Measurements from ENCODE around the gene GNRH2.
"Not testable (repeated sequence)": the region's sequence is repeated elsewhere in the genome, so short reads cannot be mapped to it uniquely, and the experiment has no call there.

GNRH2 gene

DNA sequence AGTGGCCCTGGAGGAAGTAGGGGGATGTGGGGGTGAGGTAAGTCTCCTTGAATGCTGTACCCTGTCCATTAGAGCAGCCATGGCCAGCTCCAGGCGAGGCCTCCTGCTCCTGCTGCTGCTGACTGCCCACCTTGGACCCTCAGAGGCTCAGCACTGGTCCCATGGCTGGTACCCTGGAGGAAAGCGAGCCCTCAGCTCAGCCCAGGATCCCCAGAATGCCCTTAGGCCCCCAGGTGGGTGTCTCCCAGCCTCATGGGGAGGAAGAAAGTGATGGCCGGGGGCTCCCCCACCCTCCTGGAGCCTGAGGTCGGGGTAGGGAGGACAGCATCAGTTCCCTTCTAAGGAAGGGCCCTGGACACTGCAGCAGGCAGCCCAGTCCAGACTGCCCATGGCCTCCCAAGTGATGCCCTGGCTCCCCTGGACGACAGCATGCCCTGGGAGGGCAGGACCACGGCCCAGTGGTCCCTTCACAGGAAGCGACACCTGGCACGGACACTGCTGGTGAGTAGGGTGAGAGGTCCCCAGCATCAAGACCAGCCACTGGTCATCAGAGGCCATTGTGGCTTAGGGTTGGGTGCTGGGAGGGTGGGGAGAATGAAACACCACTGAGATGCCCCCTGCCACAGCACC lies 1.0 kb downstream of the GNRH2 start:
- DNase-seq = no peak

DNA sequence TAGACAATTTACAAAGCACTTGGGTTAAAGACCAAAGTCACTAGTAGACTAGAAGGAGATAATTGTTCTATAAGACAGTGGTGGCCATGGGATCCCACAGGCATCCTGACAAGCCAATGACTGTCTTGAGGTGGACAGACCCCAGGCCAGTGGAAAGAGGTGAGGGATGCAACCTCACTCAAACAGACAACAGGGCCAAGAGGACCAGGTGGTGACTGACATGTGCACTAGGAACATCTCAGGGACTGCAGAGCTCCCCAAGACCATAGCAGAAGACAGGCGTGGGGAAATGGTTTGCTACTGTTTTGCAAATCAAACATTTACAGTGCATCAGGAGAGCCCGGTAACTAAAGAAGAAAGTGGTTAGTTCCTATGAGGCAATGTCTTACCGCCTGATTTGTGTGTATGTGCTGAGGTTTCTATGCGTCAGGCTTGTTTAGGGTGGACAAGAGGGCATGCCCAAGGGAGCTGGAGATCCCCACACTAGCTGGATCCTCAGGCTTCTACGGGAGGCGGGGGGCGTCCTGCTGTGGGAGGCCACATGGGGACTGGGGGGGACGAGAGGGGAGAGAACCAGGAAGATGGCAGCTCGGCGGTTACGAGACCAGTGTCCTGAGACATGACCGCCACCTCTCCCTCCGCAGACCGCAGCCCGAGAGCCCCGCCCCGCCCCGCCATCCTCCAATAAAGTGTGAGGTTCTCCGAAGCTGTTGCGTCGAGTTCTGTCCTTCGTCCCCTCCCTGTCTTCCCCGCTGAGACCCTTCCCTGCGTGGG lies 1.8 kb downstream of the GNRH2 start:
- DNase-seq = no peak

DNA sequence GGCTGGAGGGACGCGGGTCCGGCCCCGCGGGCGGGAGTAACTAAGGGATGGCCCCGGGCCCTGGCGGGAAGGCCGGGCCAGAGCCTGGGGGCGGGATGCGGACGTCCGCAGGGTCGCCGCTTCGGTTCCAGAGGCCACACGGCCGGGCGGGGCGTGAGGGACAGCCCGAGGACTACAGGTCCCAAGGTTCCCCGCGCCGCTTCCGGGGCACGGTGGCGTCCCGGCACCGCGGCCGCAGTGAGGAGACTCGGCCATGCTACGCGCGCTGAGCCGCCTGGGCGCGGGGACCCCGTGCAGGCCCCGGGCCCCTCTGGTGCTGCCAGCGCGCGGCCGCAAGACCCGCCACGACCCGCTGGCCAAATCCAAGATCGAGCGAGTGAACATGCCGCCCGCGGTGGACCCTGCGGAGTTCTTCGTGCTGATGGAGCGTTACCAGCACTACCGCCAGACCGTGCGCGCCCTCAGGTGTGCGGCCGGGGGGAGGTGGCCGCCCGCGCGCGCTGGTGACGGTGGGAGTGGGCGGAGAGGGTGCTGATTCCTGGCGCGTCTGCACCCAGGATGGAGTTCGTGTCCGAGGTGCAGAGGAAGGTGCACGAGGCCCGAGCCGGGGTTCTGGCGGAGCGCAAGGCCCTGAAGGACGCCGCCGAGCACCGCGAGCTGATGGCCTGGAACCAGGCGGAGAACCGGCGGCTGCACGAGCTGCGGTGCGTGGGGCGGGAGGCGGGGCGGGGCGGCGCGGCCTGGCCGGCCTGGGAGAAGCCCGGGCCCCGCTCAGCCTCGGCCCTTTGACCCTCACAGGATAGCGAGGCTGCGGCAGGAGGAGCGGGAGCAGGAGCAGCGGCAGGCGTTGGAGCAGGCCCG lies 2.6 kb downstream of the GNRH2 start, which contains the start of gene MRPS26:
TSS of gene MRPS26 (plus strand) at position 237 of the 861 bp plus-strand sequence. CDS start at position 254, 17 bp downstream.
- peak; percentile 96 for DNase-seq

DNA sequence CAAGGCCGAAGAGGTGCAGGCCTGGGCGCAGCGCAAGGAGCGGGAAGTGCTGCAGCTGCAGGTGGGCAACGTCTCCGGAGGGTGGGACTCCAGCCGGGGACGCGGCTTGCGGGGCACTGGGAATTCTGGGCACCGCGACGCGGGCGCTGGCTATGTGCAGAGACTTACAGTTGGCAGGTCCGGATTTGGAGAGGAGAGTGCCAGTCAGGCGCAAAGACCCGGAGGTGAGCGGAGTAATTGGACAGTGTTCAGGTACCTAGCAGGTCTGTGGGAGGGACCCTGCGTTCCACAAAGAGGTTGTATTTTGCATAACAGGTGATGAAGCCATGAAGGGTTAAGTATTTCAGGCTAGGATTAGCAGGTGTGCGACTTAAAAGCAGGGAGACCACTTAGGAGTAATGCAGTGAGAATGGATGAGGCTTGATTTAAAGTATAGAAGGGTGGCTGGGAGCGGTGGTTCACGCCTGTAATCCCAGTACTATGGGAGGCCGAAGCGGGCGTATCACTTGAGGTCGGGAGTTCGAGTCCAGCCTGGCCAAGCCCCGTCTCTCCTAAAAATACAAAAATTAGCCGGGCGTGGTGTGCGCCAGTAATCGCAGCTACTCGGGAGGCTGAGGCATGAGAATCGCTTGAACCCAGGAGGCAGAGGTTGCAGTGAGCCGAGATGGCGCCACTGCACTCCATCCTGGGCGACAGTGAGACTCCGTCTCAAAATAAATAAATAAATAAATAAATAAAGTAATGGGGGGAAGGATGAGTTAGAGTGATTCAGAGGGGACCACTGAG lies 3.4 kb downstream of the GNRH2 start:
- DNase-seq = no peak

DNA sequence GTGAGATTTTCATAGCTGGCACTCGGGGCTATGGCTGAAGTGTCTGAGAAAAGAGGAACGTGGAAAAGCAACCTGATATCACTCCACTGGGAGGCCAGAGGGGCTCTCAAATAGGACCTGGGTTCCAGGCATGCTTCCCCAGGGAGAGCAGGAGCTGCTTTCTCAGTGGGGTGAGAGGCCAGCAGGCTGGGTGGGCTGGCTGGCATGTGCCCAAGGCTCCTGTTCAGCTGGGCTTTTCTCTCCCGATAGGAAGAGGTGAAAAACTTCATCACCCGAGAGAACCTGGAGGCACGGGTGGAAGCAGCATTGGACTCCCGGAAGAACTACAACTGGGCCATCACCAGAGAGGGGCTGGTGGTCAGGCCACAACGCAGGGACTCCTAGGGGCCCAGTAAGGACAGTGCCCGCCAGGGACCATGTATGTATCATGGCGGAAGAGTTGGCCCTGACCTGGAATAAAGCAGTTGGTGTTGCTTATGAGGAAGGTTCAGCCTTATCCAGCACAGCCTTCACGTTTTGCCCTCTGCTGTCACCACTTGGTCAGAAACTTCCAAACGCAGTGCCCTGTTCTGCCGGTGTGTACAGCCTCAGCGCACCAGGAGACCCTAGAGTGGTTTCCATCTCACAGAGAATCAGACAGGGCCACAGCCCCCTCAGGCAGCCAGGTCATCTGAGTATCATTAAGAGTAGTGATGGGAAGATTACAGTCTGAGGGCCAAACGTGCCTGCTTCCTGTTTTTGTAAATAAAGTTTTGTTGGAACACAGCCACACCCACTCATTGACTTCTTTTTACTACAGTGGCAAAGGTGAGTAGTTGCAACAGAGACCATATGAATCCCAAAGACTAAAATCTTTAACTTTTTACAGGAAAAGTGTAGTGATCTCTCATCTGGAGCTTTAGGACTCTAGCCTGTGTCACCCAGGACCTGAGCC lies 4.3 kb downstream of the GNRH2 start:
- DNase-seq = no peak

DNA sequence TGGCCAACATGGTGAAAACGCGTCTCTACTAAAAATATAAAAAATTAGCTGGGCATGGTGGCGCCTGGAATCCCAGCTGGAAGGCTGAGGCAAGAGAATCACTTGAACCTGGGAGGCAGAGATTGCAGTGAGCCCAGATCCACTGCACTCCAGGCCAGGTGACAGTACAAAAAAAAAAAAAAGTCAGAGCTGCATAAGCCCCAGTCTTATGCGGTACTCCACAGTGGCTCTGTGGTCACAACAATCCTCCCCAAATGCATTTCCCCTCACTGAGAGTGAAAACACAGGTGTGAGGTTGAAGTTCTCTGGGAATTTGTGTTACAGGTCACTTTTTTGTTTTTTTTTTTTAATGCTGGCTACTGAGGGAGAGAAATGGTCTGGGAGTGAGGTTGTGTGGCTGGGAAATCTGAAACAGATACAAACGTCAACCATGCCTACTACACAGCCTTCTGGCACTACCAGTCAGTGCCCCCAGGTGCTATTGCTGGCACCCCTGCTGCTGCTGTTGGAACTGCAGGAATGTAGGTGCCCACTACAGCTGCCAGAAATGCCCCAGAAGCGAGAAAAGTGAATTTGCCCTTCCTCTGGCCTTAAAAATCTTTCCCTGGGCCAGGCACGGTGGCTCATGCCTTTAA lies 8.1 kb downstream of the GNRH2 start:
- no peak for DNase-seq

DNA sequence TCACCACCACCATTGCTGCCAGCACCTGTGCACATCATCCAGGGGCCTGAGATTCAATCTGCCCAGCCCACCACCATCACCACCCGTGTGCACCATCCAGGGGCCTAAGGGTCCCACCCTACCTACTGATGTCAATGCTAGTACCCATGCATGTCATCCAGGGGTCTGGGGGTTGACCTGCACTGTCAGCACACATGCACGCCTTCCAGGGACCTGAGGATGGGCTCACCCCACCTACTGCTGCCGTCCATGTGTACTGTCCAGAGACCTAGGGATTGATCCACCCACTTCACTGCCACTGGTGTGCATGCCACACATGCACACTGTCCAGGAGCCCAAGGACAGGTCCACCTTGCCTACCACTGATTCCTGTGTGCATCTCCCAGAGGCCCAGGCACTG lies 16.1 kb downstream of the GNRH2 start:
- DNase-seq = no peak

DNA sequence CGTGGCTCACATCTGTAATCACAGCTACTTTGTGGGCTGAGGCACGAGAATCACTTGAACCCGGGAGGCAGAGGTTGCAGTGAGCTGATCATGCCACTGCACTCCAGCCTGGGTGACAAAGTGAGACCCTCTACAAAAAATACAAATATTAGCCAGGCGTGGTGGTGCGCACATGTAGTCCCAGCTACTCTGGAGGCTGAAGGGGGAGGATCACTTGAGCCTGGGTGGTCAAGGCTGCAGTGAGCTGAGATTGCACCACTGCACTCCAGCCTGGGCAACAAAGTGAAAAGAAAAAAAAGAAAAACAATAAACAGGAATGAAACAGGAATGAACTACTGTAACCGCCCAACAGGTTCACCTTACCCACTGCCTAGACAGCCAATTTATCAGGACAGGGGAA lies 20.7 kb downstream of the GNRH2 start:
- DNase-seq = not testable (repeated sequence)

DNA sequence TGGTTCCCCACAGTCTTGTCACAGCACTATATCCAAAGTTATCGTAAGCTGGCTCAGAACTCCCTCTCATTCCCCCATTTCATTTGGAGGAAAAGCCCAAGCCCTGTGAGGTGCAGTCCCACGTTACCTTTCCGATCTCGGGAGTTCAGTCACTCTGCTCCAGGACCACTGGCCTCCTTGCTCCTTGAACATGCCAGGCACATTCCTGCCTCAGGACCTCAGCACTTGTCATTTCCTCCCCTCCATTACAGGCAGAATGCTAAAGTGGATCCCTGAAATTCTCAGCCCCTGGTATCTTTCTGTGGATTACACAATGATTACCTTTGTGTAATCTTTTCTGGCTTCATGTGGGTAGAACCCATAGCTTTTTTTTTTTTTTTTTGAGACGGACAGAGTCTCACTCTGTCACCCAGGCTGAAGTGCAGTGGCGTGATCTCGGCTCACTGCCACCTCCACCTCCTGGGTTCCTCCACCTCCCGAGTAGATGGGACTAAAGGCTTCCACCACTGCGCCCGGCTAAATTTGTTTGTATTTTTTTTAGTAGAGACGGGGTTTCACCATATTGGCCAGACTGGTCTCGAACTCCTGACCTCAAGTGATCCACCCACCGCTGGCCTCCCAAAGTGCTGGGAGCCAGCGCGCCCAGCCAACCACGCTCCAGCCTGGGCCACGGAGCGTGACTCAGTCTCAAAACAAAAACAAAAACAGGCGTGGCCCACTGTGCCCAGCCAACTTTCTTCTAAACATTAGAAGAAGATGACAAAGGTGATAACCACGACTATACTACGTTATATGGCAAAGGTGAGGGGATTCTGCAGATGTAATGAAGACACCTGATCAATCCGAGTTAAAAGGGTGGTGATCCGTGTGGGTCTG lies 24.0 kb downstream of the GNRH2 start:
- no peak for DNase-seq

DNA sequence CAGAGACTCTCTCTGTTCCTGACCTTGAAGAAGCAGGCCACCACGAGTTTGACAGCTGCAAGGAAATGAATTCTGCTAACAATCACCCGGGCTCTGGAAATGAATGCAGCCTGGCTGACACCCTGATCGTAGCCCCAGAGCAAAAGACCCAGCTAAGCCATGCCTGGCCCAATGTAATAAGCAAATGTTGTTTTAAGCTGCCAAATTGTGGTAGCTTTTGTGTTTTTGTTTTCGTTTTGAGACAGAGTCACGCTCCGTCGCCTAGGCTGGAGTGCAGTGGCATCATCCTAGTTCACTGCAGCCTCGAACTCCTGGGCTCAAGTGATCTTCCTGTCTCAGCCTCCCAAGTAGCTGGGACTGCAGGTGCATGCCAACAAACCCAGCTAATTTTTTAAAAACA lies 24.7 kb downstream of the GNRH2 start:
- no peak for DNase-seq

DNA sequence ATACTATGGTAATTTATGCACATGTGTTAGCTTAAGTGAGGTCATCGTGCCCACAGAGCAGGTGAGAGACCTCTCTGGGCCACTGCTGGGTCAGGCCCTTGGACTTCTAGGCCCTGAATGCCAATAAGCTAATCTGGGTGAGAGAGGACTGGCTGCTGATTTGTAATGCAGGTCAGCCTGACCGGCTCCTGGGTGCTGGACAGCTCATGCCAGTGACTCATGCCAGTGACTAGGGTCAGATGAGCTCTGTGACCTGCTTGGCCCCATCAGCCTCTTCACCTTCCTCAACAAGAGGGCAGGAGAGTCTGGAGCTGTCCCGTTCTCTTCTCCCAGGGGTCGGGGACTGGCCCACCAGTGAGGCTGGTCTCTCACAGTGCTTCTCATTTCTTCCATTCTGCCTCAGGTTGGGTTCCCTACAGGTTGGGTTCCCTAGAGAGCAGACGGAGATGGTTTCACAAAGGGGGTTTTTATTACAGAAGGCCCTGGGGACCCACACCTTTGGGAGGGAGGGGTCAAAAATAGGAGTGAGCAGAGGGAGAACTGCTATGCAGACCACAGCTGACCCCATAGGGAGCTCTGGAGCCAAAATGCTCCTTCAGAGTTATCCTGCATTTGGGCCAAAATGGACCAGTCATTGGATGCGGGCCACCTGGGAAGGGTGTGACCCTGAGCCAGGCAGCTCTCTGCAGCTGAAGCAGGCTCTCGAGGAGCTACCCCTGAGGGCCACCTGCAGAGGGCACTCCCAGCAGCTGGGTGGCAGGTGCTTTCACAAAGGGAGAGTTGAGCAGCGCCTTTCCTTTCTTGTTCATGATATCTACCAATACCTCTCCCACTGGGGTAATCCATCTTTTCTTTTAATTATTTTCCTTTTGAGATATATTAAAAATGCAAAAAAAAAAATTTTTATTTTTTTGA lies 25.8 kb downstream of the GNRH2 start:
- no peak for DNase-seq

DNA sequence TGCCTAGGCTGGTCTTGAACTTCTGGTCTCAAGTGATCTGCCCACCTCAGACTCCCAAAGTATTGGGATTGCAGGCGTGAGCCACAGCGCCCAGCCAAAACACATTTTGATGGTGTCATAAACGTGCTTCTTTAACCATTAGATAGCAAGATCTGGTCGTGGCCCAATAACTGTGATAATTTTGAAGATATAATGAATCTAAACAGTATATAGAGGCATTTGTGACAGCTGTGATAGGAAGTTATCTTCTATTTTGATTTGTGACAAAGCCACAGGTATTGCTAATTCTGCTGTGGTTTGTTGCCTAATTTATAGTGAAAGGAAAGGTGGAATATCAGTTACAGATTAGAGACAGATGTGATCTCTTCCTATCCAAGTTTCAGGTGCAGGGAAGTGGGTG lies 27.3 kb downstream of the GNRH2 start:
- DNase-seq = no peak

DNA sequence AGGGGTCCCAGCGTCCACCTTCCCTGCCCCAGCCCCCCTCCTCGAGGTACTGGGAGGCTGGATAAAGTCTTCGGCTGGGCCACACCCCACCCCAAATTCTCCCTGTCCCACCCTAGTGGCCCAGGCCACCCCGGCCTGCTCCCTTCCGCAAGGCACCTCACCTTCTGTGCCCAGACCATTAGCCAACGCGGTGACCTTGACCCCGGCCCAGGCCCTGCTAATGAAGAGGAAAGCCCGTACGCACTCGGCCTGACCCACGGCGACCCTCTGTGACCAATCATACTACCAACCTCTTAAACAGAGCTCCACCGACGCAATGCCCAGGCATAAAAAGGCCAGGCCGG lies 27.8 kb downstream of the GNRH2 start:
- no peak for DNase-seq

DNA sequence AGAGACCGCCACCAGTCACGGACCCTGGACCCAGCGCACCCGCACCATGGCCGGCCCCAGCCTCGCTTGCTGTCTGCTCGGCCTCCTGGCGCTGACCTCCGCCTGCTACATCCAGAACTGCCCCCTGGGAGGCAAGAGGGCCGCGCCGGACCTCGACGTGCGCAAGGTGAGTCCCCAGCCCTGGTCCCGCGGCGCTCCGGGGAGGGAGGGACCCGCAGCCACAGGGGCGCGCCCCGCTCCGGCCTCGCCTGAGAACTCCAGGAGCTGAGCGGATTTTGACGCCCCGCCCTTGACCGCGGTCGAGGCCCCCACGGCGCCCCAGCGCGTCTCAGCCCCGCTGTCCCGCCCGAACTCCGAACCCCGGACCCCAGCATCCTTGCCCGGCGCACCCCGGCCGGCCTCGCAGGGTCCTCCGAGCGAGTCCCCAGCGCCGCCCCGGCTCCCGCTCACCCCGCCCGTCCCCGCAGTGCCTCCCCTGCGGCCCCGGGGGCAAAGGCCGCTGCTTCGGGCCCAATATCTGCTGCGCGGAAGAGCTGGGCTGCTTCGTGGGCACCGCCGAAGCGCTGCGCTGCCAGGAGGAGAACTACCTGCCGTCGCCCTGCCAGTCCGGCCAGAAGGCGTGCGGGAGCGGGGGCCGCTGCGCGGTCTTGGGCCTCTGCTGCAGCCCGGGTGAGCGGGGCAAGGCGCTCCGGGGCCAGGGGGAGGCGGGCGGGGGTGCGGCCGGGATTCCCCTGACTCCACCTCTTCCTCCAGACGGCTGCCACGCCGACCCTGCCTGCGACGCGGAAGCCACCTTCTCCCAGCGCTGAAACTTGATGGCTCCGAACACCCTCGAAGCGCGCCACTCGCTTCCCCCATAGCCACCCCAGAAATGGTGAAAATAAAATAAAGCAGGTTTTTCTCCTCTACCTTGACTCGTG lies 28.4 kb downstream of the GNRH2 start, which contains the start of gene OXT:
TSS of gene OXT (plus strand) at position 11 of the 920 bp plus-strand sequence. CDS start at position 47, 36 bp downstream.
- DNase-seq = peak; percentile 58

DNA sequence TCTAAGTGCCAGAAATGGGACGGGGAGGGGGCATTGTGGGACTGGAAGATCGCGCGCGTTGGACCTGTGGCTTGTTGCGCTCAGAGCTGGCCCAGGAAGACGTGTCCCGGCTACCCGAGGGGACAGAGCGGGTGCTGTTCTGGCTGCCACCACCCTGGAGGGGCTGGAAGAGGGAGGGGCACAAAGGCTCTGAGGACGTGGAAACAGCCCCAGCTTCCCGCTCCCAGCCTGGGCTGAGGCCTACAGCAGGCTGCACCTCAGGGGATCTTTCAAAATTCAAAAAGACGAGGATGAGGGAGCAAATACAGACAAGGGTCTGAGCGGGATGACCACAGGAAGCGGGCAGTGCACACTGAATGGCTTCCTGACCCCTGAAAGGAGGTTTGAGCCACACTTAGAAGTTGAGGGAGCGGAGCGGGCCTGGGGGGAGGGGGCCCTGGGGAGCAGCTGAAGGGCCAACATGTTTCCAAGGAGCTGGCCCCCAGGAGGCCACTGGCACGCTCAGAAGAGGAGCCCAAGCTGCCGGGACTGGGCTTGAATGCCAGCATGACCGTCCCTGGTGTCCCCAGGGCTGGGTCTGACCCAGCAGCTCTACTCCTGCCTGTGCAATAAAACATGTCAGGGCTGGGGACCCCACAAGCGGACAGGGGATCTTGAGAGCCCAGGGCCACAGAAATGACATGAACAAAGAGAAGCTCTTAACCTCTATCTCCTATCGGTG lies 29.3 kb downstream of the GNRH2 start:
- DNase-seq = no peak

DNA sequence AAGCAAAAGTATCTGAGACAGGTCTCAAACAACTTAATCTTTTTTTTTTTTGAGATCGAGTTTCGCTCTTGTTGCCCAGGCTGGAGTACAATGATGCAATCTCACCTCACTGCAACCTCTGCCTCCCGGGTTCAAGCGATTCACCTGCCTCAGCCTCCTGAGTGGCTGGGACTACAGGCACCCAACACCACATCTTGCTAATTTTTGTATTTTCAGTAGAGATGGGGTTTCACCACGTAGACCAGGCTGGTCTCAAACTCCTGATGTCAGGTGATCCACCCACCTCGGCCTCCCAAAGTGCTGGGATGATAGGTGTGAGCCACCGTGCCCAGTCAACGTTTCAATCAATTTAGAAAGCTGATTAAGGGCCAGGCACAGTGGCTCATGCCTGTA lies 29.8 kb downstream of the GNRH2 start:
- not testable (repeated sequence) for DNase-seq

DNA sequence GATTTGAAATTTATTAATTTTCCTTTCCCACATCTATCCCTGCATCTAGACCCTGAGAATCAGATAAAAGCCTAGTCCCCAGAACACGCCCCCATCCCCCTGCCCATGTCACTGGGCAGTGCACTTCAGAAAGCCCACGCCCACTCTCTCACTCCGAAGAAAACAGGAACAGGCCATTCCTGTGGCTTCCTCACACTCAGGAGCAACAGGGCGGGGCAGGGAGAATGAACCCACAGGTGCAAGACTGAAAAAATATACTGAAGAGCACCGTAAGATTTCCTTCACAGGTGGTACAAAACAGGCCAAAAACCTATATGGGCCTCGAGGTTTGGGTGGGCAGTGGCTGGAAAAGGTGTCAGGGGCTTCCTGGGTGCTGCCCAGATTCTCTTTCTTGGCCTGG lies 31.4 kb downstream of the GNRH2 start:
- DNase-seq = no peak

Measured in eye (tissue), 1 donor.